Mucosa of descending colon (tissue), 3 donors: ENCODE results near the gene MCTP1. TPM values are rescaled to one million over a fixed set of nuclear protein-coding genes. Genes with fewer than 3 reads are reported as not detected.

Experiments
- ATAC-seq: fragments of 200-7000 bp; cut with Tn5 transposase; one replicate; pipeline ENCODE4 v1.9.1; 2020; ENCODE audit warnings: mild to moderate bottlenecking, moderate library complexity
- DNase-seq, 3 donors: peaks; one replicate each; pipeline ENCODE4 v3.0.0-alpha.2; 2020
- H3K36me3 ChIP-seq: fragments of 200-600 bp; one replicate; pipeline ENCODE4 v1.8.0; 2021; ENCODE audit warnings: low read depth, mild to moderate bottlenecking
- H3K4me1 ChIP-seq: fragments of 200-600 bp; one replicate; pipeline ENCODE4 v1.8.0; 2021; ENCODE audit warnings: low read depth, mild to moderate bottlenecking
- H3K4me3 ChIP-seq: fragments of 200-600 bp; one replicate; pipeline ENCODE4 v1.8.0; 2021; ENCODE audit warnings: mild to moderate bottlenecking
- H3K9me3 ChIP-seq: fragments of 200-600 bp; one replicate; pipeline ENCODE4 v1.8.0; 2021; ENCODE audit warnings: mild to moderate bottlenecking
- intact Hi-C, 2 donors: fragments of 100-400 bp; cut with DNase I in 1 of 2; cut with micrococcal nuclease in 1 of 2; formaldehyde crosslinking; loops; one replicate each; pipeline versions ENCODE4 v1.11.0 to v1.11.1; 2022; cut with DNase I, micrococcal nuclease
- total RNA-seq, 3 donors: library from RNA; stranded (reverse); fragmentation: NEBNext Ultra II Directional in 2 of 3; extraction: Animal tissue kit (Norgen Biotek cat#: 25700) in 2 of 3; gene quantifications; one replicate each; pipeline versions ENCODE4 v1.2.1 to v1.2.4, GENCODE V29; 2021 to 2023
- TF ChIP-seq, protein P1 (sequence below): fragments of 200-600 bp; IDR thresholded peaks from one replicate; pipeline ENCODE4 v1.8.0; 2022; ENCODE audit warnings: antibody characterized with exemption, mild to moderate bottlenecking
- donor health status: DM: no; HTN: no; CAD: no; lungs with moderate emphysema.
- donor health status: DM: no; HTN: no; CAD: no.
- donor health status: DM: no; HTN: yes; CAD: no.

The MCTP1 gene
- total RNA-seq, 3 donors from 2014 or later: 6.8 to 12.3 (median 7.7) TPM

DNA sequence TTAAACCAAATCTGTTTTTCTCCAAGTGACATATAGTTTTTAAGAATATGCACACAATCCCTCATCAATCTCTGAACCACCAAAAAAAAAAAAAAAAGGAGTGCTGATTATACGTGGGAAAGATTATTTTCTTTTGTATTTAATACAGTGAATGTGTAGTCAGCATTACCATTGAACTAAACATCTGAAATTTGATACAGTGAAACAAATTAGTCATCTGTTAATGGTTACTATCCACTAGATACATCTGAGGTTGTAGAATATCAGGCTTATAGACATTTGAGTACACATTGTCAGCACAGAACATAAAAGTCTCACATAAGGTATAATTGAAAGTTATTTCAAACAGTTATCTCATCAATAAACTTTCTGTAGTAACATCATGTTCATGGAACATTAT, 579.5 kb downstream of the MCTP1 start:
- DNase-seq (no peak), ATAC-seq (no peak)
- Histone ChIP-seq H3K9me3 (no peaks in the 10 kb centered on the region), H3K4me3 (no peak overlapping the region), H3K36me3 (no peaks in the 10 kb centered on the region), H3K4me1 (no peaks in the 10 kb centered on the region)
- intact Hi-C loops: no loop called here
- TF ChIP-seq, protein P1, sequence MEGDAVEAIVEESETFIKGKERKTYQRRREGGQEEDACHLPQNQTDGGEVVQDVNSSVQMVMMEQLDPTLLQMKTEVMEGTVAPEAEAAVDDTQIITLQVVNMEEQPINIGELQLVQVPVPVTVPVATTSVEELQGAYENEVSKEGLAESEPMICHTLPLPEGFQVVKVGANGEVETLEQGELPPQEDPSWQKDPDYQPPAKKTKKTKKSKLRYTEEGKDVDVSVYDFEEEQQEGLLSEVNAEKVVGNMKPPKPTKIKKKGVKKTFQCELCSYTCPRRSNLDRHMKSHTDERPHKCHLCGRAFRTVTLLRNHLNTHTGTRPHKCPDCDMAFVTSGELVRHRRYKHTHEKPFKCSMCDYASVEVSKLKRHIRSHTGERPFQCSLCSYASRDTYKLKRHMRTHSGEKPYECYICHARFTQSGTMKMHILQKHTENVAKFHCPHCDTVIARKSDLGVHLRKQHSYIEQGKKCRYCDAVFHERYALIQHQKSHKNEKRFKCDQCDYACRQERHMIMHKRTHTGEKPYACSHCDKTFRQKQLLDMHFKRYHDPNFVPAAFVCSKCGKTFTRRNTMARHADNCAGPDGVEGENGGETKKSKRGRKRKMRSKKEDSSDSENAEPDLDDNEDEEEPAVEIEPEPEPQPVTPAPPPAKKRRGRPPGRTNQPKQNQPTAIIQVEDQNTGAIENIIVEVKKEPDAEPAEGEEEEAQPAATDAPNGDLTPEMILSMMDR: no peak

DNA sequence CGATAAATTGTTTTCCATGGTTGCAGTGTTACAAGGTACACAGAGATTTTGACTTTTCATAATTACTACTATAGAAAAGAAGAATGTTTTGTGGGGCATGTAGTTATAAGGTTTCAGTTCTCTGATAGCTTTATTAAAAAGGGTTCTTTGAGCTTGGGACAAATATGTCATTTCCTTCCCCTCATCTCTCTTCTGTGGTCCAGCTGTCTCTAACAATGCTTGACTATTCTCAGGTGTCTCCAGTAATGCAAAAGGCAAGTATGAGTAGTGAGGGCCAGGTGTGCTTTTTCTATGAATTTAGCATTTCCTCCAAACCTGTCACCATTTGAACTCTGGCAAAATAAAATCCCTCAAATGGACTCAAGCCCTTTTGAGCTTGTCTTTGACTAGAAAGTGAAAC, 582.2 kb downstream of the MCTP1 start:
- no peak for ATAC-seq
- TF ChIP-seq, protein P1: no peak
- H3K4me1 ChIP-seq: no peaks in the 10 kb centered on the region
- no peak overlapping the region for H3K4me3 ChIP-seq
- no peaks in the 10 kb centered on the region for H3K9me3 ChIP-seq
- no peak for DNase-seq
- no peaks in the 10 kb centered on the region for H3K36me3 ChIP-seq
- intact Hi-C loops: no loop called here

DNA sequence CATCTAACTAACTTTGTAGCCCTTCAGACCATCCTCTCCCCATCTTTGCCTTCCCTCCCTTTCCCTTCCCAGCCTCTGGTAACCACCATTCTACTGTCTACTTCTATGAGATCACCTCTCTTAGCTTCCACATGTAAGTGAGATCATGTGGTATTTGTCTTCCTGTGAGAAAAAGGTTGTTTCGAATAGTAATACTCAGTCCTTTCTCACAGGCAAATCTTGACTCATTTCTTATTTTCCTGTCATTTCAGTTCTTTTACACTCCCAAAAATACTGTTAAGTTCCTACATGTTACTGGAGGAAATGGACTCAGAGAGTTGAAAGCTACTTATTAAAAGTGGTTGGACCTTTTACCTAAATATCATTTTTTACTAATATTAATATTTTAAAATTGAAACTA, 584.3 kb downstream of the MCTP1 start:
- DNase-seq (no peak), ATAC-seq (no peak)
- intact Hi-C loops: no loop called here
- no peak overlapping the region for H3K4me3 ChIP-seq
- no peaks in the 10 kb centered on the region for H3K9me3 ChIP-seq
- TF ChIP-seq, protein P1: no peak
- no peaks in the 10 kb centered on the region for H3K4me1 ChIP-seq
- H3K36me3 ChIP-seq: no peaks in the 10 kb centered on the region

DNA sequence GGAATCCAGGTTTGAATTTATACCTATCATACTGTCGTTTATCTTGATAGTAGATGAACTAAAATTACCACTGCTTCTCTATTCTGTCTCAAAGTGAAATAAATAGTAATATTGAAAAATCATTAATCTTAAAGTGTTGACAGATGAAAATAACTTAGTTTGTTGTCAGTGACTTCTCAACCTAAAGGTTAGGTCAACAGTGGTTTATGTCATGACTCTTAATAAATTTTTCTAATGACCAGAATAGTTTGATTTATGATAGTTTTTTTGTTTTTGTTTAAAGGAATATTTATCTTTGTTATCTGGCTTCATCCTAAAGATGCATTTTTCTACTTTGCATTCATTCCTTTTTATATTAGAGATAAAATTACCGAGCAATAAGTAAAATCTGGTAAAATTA, 585.3 kb downstream of the MCTP1 start:
- no peak for ATAC-seq
- DNase-seq: no peak
- H3K4me3 ChIP-seq: no peak overlapping the region
- intact Hi-C loops: no loop called here
- no peaks in the 10 kb centered on the region for H3K4me1 ChIP-seq
- TF ChIP-seq, protein P1: no peak
- H3K9me3 ChIP-seq: no peaks in the 10 kb centered on the region
- H3K36me3 ChIP-seq: no peaks in the 10 kb centered on the region

DNA sequence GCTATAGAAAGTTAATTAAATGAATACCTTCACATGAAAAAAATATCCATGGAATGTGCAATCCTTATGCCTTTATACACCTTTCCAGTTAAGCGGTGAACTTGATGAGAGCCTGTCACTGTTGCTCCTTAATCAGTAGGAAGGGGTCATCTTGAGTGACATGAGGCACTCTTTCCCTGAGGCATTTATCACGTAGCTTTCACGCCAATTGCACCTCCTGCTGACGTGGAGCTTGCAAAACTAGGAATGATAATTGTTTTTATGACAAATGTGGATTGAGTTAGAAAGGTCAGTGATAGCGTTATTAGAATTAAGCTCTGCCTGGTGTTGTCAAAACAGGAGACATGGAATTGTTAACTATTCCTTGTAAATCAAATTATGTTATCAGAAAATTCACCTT, 586.7 kb downstream of the MCTP1 start:
- DNase-seq: no peak
- Histone ChIP-seq H3K4me3 (no peak overlapping the region), H3K9me3 (no peaks in the 10 kb centered on the region), H3K4me1 (no peaks in the 10 kb centered on the region), H3K36me3 (no peaks in the 10 kb centered on the region)
- TF ChIP-seq, protein P1: no peak
- intact Hi-C loops: no loop called here
- ATAC-seq: no peak

DNA sequence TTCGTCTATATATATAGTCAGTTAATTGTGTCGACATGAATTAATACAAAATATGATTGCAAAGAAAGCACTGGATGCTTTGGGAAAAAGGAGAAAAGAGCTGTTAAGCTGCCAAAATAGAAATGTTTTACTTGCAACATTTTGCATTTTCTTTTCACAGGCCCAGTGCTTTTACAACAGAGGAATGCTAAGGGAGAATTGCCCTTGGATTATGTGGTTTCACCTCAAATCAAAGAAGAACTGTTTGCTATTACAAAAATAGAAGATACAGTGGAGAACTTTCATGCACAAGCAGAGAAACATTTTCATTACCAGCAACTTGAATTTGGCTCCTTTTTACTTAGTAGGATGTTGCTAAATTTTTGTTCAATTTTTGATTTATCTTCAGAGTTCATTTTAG, 590.2 kb downstream of the MCTP1 start:
- Histone ChIP-seq H3K4me1 (no peaks in the 10 kb centered on the region), H3K4me3 (no peak overlapping the region), H3K9me3 (no peaks in the 10 kb centered on the region), H3K36me3 (no peaks in the 10 kb centered on the region)
- DNase-seq (no peak), ATAC-seq (no peak)
- TF ChIP-seq, protein P1: no peak
- intact Hi-C loops: no loop called here
